OCI-LY7 (cell line): ENCODE data around the gene PDE6H. TPM values are rescaled to one million over a fixed set of nuclear protein-coding genes. Genes with fewer than 3 reads are reported as not detected.
A peak's percentile ranks its signal among the peaks of the same experiment; 100 is the strongest.

Source experiments
- BruUV-seq: library from RNA; stranded (reverse); fragments of 400-500 nt; replicated peaks from 2 replicates; lab custom pipeline; 2021; lab: Mats Ljungman, UMichigan
- CTCF ChIA-PET: fragments of 300-600 bp; sonication (Branson Sonifier 250); formaldehyde crosslinking; loops from one replicate; lab custom pipeline; 2022; ENCODE audit warnings: antibody characterized with exemption; ENCODE audit not compliant: unreplicated experiment; lab: Charles Lee
- POLR2A ChIA-PET: fragments of 300-600 bp; sonication (Branson Sonifier 250); formaldehyde crosslinking; loops from one replicate; lab custom pipeline; 2022; ENCODE audit warnings: antibody characterized with exemption; lab: Charles Lee
- DNase-seq: peaks from one replicate; pipeline ENCODE4 v3.0.0-alpha.2; 2015; ENCODE audit warnings: low spot score
- H2AFZ ChIP-seq: fragments of 200-600 bp; sonication (generic), shearing (Covaris generic); 2 replicates; pipeline ENCODE4 v1.6.1; 2014; ENCODE audit warnings: mild to moderate bottlenecking, antibody characterized with exemption, low read length, moderate library complexity
- H3K27ac ChIP-seq: fragments of 200-600 bp; sonication (generic); 2 replicates; pipeline ENCODE4 v1.5.1; 2014; ENCODE audit warnings: mixed run types, low read depth, mild to moderate bottlenecking, moderate library complexity, low read length, inconsistent platforms; ENCODE audit not compliant: poor library complexity, severe bottlenecking
- H3K36me3 ChIP-seq: fragments of 200-600 bp; sonication (generic); 2 replicates; pipeline ENCODE4 v1.6.1; 2014; ENCODE audit warnings: mild to moderate bottlenecking, antibody characterized with exemption, low read length, moderate library complexity, mixed read lengths; ENCODE audit not compliant: insufficient read depth
- H3K4me1 ChIP-seq: fragments of 200-600 bp; sonication (generic); 2 replicates; pipeline ENCODE4 v1.5.1; 2014; ENCODE audit warnings: mild to moderate bottlenecking, low read length; ENCODE audit not compliant: insufficient read depth, poor library complexity, severe bottlenecking
- H3K4me2 ChIP-seq: fragments of 200-600 bp; sonication (generic); 2 replicates; pipeline ENCODE4 v1.6.1; 2014; ENCODE audit warnings: mild to moderate bottlenecking, low read length
- H3K4me3 ChIP-seq: fragments of 200-600 bp; sonication (generic); 2 replicates; pipeline ENCODE4 v1.5.1; 2014; ENCODE audit warnings: mild to moderate bottlenecking, low read depth, low read length; ENCODE audit not compliant: poor library complexity, severe bottlenecking
- H3K79me2 ChIP-seq: fragments of 200-600 bp; sonication (generic); 2 replicates; pipeline ENCODE4 v1.6.1; 2016; ENCODE audit warnings: low read depth, mild to moderate bottlenecking, low read length, moderate library complexity, mixed read lengths; ENCODE audit not compliant: insufficient read depth
- H3K9me2 ChIP-seq: fragments of 200-600 bp; sonication (generic); 2 replicates; pipeline ENCODE4 v1.6.1; 2016; ENCODE audit warnings: mild to moderate bottlenecking, low read length, mixed read lengths; ENCODE audit not compliant: insufficient read depth
- H3K9me3 ChIP-seq: fragments of 200-600 bp; sonication (generic); 2 replicates; pipeline ENCODE4 v1.6.1; 2014; ENCODE audit warnings: mild to moderate bottlenecking, mixed run types, low read length, mixed read lengths
- H4K20me1 ChIP-seq: fragments of 200-600 bp; sonication (generic); 2 replicates; pipeline ENCODE4 v1.6.1; 2014; ENCODE audit warnings: mild to moderate bottlenecking, antibody characterized with exemption, low read length, moderate library complexity, mixed read lengths; ENCODE audit not compliant: insufficient read depth
- CTCF ChIP-seq: fragments of 200-600 bp; sonication (generic); conservative IDR thresholded peaks from 2 replicates; pipeline ENCODE4 v1.5.1; 2014; ENCODE audit warnings: mild to moderate bottlenecking, antibody characterized with exemption, low read length, moderate library complexity, mixed read lengths
- EZH2phosphoT487 ChIP-seq: fragments of 200-600 bp; sonication (generic); IDR thresholded peaks from 2 replicates; pipeline ENCODE4 v1.6.1; 2018; ENCODE audit warnings: low read depth, borderline replicate concordance, mild to moderate bottlenecking, mixed run types, antibody characterized with exemption, low read length, moderate library complexity, mixed read lengths
- intact Hi-C: fragments of 100-400 bp; cut with micrococcal nuclease; formaldehyde crosslinking; loops from one replicate; pipeline ENCODE4 v1.10.0; 2022; ENCODE audit not compliant: unreplicated experiment
- total RNA-seq, 2 experiments: library from RNA; depleted of rRNA in 1 of 2; stranded (reverse); fragments of >200 nt in 1 of 2; shearing (Covaris generic) in 1 of 2; gene quantifications; 2 replicates each; pipeline ENCODE4 v1.2.3, GENCODE V29; 2014 to 2022

PDE6H gene
- total RNA-seq, 2 experiments from 2014 or later = not detected

GRCh38 chr12:14937014-14937413 lies 35.8 kb upstream of the PDE6H start:
- H3K27ac ChIP-seq = no peak overlapping the region

GRCh38 chr12:14937689-14938088 lies 35.2 kb upstream of the PDE6H start:
- POLR2A ChIA-PET = interaction anchor here (0.5 to 1.5 kb wide), 4 partner anchors 8 to 269 kb away, joined by 3 to 4 read pairs (median 3); no protein-coding TSS in a partner anchor
- peaks cover 79% of the 10 kb centered on the region for H3K36me3 ChIP-seq
- no TSS peak for BruUV-seq
- H4K20me1 ChIP-seq = no peaks in the 10 kb centered on the region
- H3K9me2 ChIP-seq = no peaks in the 10 kb centered on the region
- no peak overlapping the region for H3K27ac ChIP-seq
- H3K4me3 ChIP-seq = no peak overlapping the region
- peaks cover 5% of the 10 kb centered on the region for H3K4me1 ChIP-seq
- CTCF ChIA-PET = no interaction called here
- DNase-seq = no peak
- H3K79me2 ChIP-seq = no peaks in the 10 kb centered on the region
- no peaks in the 10 kb centered on the region; the same call in 1 of the 2 replicates for H3K9me3 ChIP-seq
- TF ChIP-seq EZH2phosphoT487 (no peak), CTCF (peak; percentile 70)
- H2AFZ ChIP-seq = no peak overlapping the region
- H3K4me2 ChIP-seq = no peak overlapping the region
- intact Hi-C loops = loop anchor here (5.0 kb wide), 1 partner anchor 60 kb away; no protein-coding TSS in a partner anchor

More at GRCh38 chr12:14937014-14937413, 35.8 kb upstream of the PDE6H start:
- no peak overlapping the region for H2AFZ ChIP-seq
- no peaks in the 10 kb centered on the region for H3K79me2 ChIP-seq
- intact Hi-C loops = loop anchor here (5.0 kb wide), 1 partner anchor 60 kb away; no protein-coding TSS in a partner anchor
- no peaks in the 10 kb centered on the region for H3K9me2 ChIP-seq
- ChIA-PET POLR2A (interaction anchor here (0.5 to 1.6 kb wide), 6 partner anchors 8 to 268 kb away, joined by 3 read pairs; no protein-coding TSS in a partner anchor), CTCF (no interaction called here)
- no peak for TF ChIP-seq CTCF
- no peak for TF ChIP-seq EZH2phosphoT487
- no peaks in the 10 kb centered on the region; the same call in 1 of the 2 replicates for H3K9me3 ChIP-seq
- H3K4me3 ChIP-seq = no peak overlapping the region
- no peak overlapping the region for H3K4me2 ChIP-seq
- H3K36me3 ChIP-seq = peaks cover 75% of the 10 kb centered on the region
- H3K4me1 ChIP-seq = peaks cover 5% of the 10 kb centered on the region
- BruUV-seq = no TSS peak
- no peak for DNase-seq
- no peaks in the 10 kb centered on the region for H4K20me1 ChIP-seq

GRCh38 chr12:14938301-14938700 lies 34.5 kb upstream of the PDE6H start, which contains the start of gene ERP27:
Gene ERP27 (minus strand): TSS chr12:14938537. CDS start chr12:14938508, 29 bp downstream.
- Histone ChIP-seq H4K20me1 (no peaks in the 10 kb centered on the region), H3K36me3 (peaks cover 79% of the 10 kb centered on the region), H3K9me2 (no peaks in the 10 kb centered on the region), H3K79me2 (no peaks in the 10 kb centered on the region), H3K4me3 (no peak within 1 kb of the TSS), H3K4me2 (no peak within 1 kb of the TSS), H3K4me1 (peaks cover 5% of the 10 kb centered on the region), H2AFZ (no peak within 1 kb of the TSS), H3K27ac (no peak within 1 kb of the TSS), H3K9me3 (no peaks in the 10 kb centered on the region; the same call in 1 of the 2 replicates)
- intact Hi-C loops = loop anchor here (5.0 kb wide), 1 partner anchor 59 kb away; no protein-coding TSS in a partner anchor
- ChIA-PET POLR2A (interaction anchor here (0.6 to 1.5 kb wide), 2 partner anchors 10 to 581 kb away, joined by 3 to 4 read pairs; no protein-coding TSS in a partner anchor), CTCF (interaction anchor here (0.8 kb wide), 1 partner anchor 56 kb away, joined by 3 read pairs; no protein-coding TSS in a partner anchor)
- no TSS peak for BruUV-seq
- TF ChIP-seq EZH2phosphoT487 (no peak), CTCF (no peak)
- DNase-seq = no peak
